PC-3 (cell line): Measurements from ENCODE around the gene CD22. TPM values are rescaled to one million over a fixed set of nuclear protein-coding genes. Genes with fewer than 3 reads are reported as not detected.

Experiments used
- ATAC-seq: fragments of 200-7000 bp; cut with Tn5 transposase; 2 replicates; pipeline ENCODE4 v1.9.1; 2020; ENCODE audit warnings: mild to moderate bottlenecking, moderate library complexity
- BruUV-seq: library from RNA; stranded (reverse); fragments of 400-500 nt; replicated peaks from 2 replicates; lab custom pipeline; 2021; lab: Mats Ljungman, UMichigan
- CTCF ChIA-PET: fragments of 300-600 bp; sonication (Branson Sonifier 250); formaldehyde crosslinking; loops from one replicate; lab custom pipeline; 2022; ENCODE audit warnings: antibody characterized with exemption; lab: Charles Lee
- POLR2A ChIA-PET: fragments of 300-600 bp; sonication (Branson Sonifier 250); formaldehyde crosslinking; loops from one replicate; lab custom pipeline; 2022; ENCODE audit warnings: antibody characterized with exemption; ENCODE audit not compliant: unreplicated experiment; lab: Charles Lee
- DNase-seq: peaks from one replicate; pipeline ENCODE4 v3.0.0-alpha.2; 2015
- H2AFZ ChIP-seq: fragments of 300-600 bp; sonication (generic); 2 replicates; pipeline ENCODE4 v1.6.0; 2016; ENCODE audit warnings: antibody characterized with exemption, low read length
- H3F3A ChIP-seq: fragments of 300-600 bp; sonication (generic); one replicate; pipeline ENCODE4 v1.6.0; 2017; ENCODE audit warnings: antibody characterized with exemption, low read length, control low read depth, mild to moderate bottlenecking; ENCODE audit not compliant: unreplicated experiment
- H3K27ac ChIP-seq: fragments of 300-600 bp; sonication (generic); 2 replicates; pipeline ENCODE4 v1.5.1; 2016; ENCODE audit warnings: mild to moderate bottlenecking, low read length
- H3K27me3 ChIP-seq: fragments of 300-600 bp; sonication (generic); 2 replicates; pipeline ENCODE4 v1.6.1; 2016; ENCODE audit warnings: low read length, mixed read lengths
- H3K36me3 ChIP-seq: fragments of 300-600 bp; sonication (generic); 2 replicates; pipeline ENCODE4 v1.6.1; 2016; ENCODE audit warnings: low read depth, mixed run types, low read length, mixed read lengths
- H3K4me1 ChIP-seq: fragments of 300-600 bp; sonication (generic); 2 replicates; pipeline ENCODE4 v1.5.1; 2016; ENCODE audit warnings: low read length; ENCODE audit not compliant: insufficient read depth
- H3K4me2 ChIP-seq: fragments of 300-600 bp; sonication (generic); 2 replicates; pipeline ENCODE4 v1.6.0; 2016; ENCODE audit warnings: low read length
- H3K4me3 ChIP-seq: fragments of 300-600 bp; sonication (generic); 2 replicates; pipeline ENCODE4 v1.5.1; 2016; ENCODE audit warnings: mild to moderate bottlenecking, low read length, mixed read lengths
- H3K79me2 ChIP-seq: fragments of 300-600 bp; sonication (generic); 2 replicates; pipeline ENCODE4 v1.6.1; 2017; ENCODE audit warnings: low read length, mixed read lengths
- H3K9ac ChIP-seq: fragments of 300-600 bp; sonication (generic); 2 replicates; pipeline ENCODE4 v1.6.0; 2016; ENCODE audit warnings: mild to moderate bottlenecking, low read length
- H3K9me2 ChIP-seq: fragments of 300-600 bp; sonication (generic); replicated peaks from 2 replicates; pipeline ENCODE4 v1.6.1; 2016; ENCODE audit warnings: mixed run types, low read length, mixed read lengths
- H3K9me3 ChIP-seq: fragments of 300-600 bp; sonication (generic); 2 replicates; pipeline ENCODE4 v1.6.1; 2016; ENCODE audit warnings: low read length, mixed read lengths
- H4K20me1 ChIP-seq: fragments of 300-600 bp; sonication (generic); 2 replicates; pipeline ENCODE4 v1.6.1; 2016; ENCODE audit warnings: low read length, mixed read lengths
- CTCF ChIP-seq: fragments of 300-600 bp; sonication (generic); conservative IDR thresholded peaks from 2 replicates; pipeline ENCODE4 v1.5.1; 2017; ENCODE audit warnings: antibody characterized with exemption, low read depth, mild to moderate bottlenecking, low read length
- EZH2 ChIP-seq: fragments of 300-600 bp; sonication (generic); IDR thresholded peaks from one replicate; pipeline ENCODE4 v1.6.1; 2017; ENCODE audit warnings: antibody characterized with exemption, mild to moderate bottlenecking, low read length; ENCODE audit not compliant: unreplicated experiment
- EZH2phosphoT487 ChIP-seq: fragments of 300-600 bp; sonication (generic); IDR thresholded peaks from 2 replicates; pipeline ENCODE4 v1.6.1; 2018; ENCODE audit warnings: mild to moderate bottlenecking, antibody characterized with exemption, low read length, borderline replicate concordance
- intact Hi-C: fragments of 100-400 bp; cut with micrococcal nuclease; formaldehyde crosslinking; loops from 2 replicates; pipeline ENCODE4 v1.9.0; 2023
- total RNA-seq: library from RNA; depleted of rRNA; stranded (reverse); fragments of >200 nt; gene quantifications from 2 replicates; pipeline ENCODE4 v1.2.3, GENCODE V29; 2014

The CD22 gene
- total RNA-seq, 1 experiment from 2014 or later, result 0.07 TPM

- Histone ChIP-seq H2AFZ (no peak overlapping the region), H3K4me3 (no peak overlapping the region), H3K79me2 (no peaks in the 10 kb centered on the region), H3K27me3 (0 out of 2 replicates have a peak, but pooled peaks cover 2% of the 10 kb centered on the region), H3K9me2 (no peaks in the 10 kb centered on the region), H3F3A (no peaks in the 10 kb centered on the region), H3K36me3 (no peaks in the 10 kb centered on the region), H3K4me1 (no peaks in the 10 kb centered on the region), H3K4me2 (no peak overlapping the region), H3K9me3 (no peaks in the 10 kb centered on the region), H3K27ac (no peak overlapping the region), H4K20me1 (no peaks in the 10 kb centered on the region), H3K9ac (no peak overlapping the region)
- intact Hi-C loops, result no loop called here
- TF ChIP-seq EZH2 (no peak), EZH2phosphoT487 (no peak), CTCF (no peak)
- BruUV-seq, result no TSS peak
- CTCF ChIA-PET, result no interaction called here
- DNase-seq (no peak), ATAC-seq (no peak)
- POLR2A ChIA-PET, result no interaction called here
Observed at GRCh38 chr19:35368378-35368777, 39.4 kb downstream of the CD22 start.

- intact Hi-C loops, result no loop called here
- Histone ChIP-seq H4K20me1 (no peaks in the 10 kb centered on the region), H3K9me2 (no peaks in the 10 kb centered on the region), H2AFZ (no peak overlapping the region), H3K4me2 (no peak overlapping the region), H3K4me1 (no peaks in the 10 kb centered on the region), H3K9me3 (no peaks in the 10 kb centered on the region), H3K9ac (no peak overlapping the region), H3F3A (no peaks in the 10 kb centered on the region), H3K27ac (no peak overlapping the region), H3K36me3 (no peaks in the 10 kb centered on the region), H3K4me3 (no peak overlapping the region), H3K79me2 (no peaks in the 10 kb centered on the region), H3K27me3 (0 out of 2 replicates have a peak, but pooled peaks cover 6% of the 10 kb centered on the region)
- BruUV-seq, result no TSS peak
- ChIA-PET POLR2A (no interaction called here), CTCF (no interaction called here)
- no peak for ATAC-seq
- DNase-seq, result no peak
- TF ChIP-seq EZH2phosphoT487 (no peak), EZH2 (no peak), CTCF (no peak)
Observed at GRCh38 chr19:35369522-35369921, 40.5 kb downstream of the CD22 start.

- BruUV-seq, result no TSS peak
- ChIA-PET CTCF (no interaction called here), POLR2A (no interaction called here)
- Histone ChIP-seq H3K4me3 (no peak within 1 kb of the TSS), H3K27ac (no peak within 1 kb of the TSS), H3K9me2 (no peaks in the 10 kb centered on the region), H3K79me2 (no peaks in the 10 kb centered on the region), H3K4me1 (no peaks in the 10 kb centered on the region), H2AFZ (no peak within 1 kb of the TSS), H3K36me3 (no peaks in the 10 kb centered on the region), H3K9ac (no peak within 1 kb of the TSS), H4K20me1 (no peaks in the 10 kb centered on the region), H3K4me2 (no peak within 1 kb of the TSS), H3K27me3 (peaks cover 6% of the 10 kb centered on the region; the same call in 1 of the 2 replicates), H3F3A (no peaks in the 10 kb centered on the region), H3K9me3 (no peaks in the 10 kb centered on the region)
- DNase-seq (no peak), ATAC-seq (no peak)
- intact Hi-C loops, result no loop called here
- TF ChIP-seq EZH2phosphoT487, result no peak
- TF ChIP-seq CTCF, result no peak
- TF ChIP-seq EZH2, result no peak
Observed at GRCh38 chr19:35370722-35371121, 41.7 kb downstream of the CD22 start, which contains the start of gene GPR42. GPR42 (plus strand) TSS chr19:35371068; CDS start chr19:35371360, 292 bp downstream.
